ENCODE measurements around the gene CHP1. TPM values are rescaled to one million over a fixed set of nuclear protein-coding genes. Genes with fewer than 3 reads are reported as not detected.

The CHP1 gene
- total RNA-seq, 4 donors from 2014 or later = 102 to 127 (median 112) TPM

- WGBS, 2 donors (ENCODE audit: low coverage in 1 of 2) = 76 to 86% methylated on average over 2 to 7 of the region's 7 CpGs
- Histone ChIP-seq H3K9me3 (no peaks in the 10 kb centered on the region), H3K4me1 (no peaks in the 10 kb centered on the region), H3K36me3 (no peaks in the 10 kb centered on the region), H3K4me3 (no peak overlapping the region), H3K27me3 (peaks cover 10% of the 10 kb centered on the region), H3K27ac (no peak overlapping the region)
- no peak for TF ChIP-seq POLR2A (IDR thresholded peaks at IDR 0.05)
- no peak for TF ChIP-seq POLR2AphosphoS5 (IDR thresholded peaks at IDR 0.05)
- no peak for TF ChIP-seq CTCF (IDR thresholded peaks at IDR 0.05)
- TF ChIP-seq EP300 (IDR thresholded peaks at IDR 0.05) = no peak
- no peak for ATAC-seq
These were observed 27.7 kb upstream of the CHP1 start for GRCh38 chr15:41203395-41203794.

- no peaks in the 10 kb centered on the region for H3K4me1 ChIP-seq
- no peaks in the 10 kb centered on the region for H3K9me3 ChIP-seq
- no peak for TF ChIP-seq POLR2AphosphoS5 (IDR thresholded peaks at IDR 0.05)
- no peak for TF ChIP-seq EP300 (IDR thresholded peaks at IDR 0.05)
- TF ChIP-seq CTCF (IDR thresholded peaks at IDR 0.05) = no peak
- TF ChIP-seq POLR2A (IDR thresholded peaks at IDR 0.05) = no peak
- H3K27me3 ChIP-seq = peaks cover 10% of the 10 kb centered on the region
- no peaks in the 10 kb centered on the region for H3K36me3 ChIP-seq
- H3K4me3 ChIP-seq = no peak overlapping the region
- no peak overlapping the region for H3K27ac ChIP-seq
- no peak for ATAC-seq
- 54 to 86% methylated on average over 2 to 3 of the region's 3 CpGs for WGBS, 2 donors (ENCODE audit: low coverage in 1 of 2)
These were observed 25.8 kb upstream of the CHP1 start for GRCh38 chr15:41205315-41205714.

- no peaks in the 10 kb centered on the region for H3K4me1 ChIP-seq
- H3K27me3 ChIP-seq = peaks cover 14% of the 10 kb centered on the region
- no peaks in the 10 kb centered on the region for H3K36me3 ChIP-seq
- H3K9me3 ChIP-seq = no peaks in the 10 kb centered on the region
- no peak overlapping the region for H3K27ac ChIP-seq
- WGBS, 2 donors (ENCODE audit: low coverage in 1 of 2) = 38 to 80% methylated on average over 1 to 2 of the region's 5 CpGs
- ATAC-seq = no peak
- TF ChIP-seq EP300 (IDR thresholded peaks at IDR 0.05) (no peak), POLR2A (IDR thresholded peaks at IDR 0.05) (no peak), POLR2AphosphoS5 (IDR thresholded peaks at IDR 0.05) (no peak), CTCF (IDR thresholded peaks at IDR 0.05) (no peak)
- H3K4me3 ChIP-seq = no peak overlapping the region
These were observed 23.2 kb upstream of the CHP1 start for GRCh38 chr15:41207687-41208448.

GRCh38 chr15:41215708-41216107 is 15.4 kb upstream of the CHP1 start:
- WGBS, 2 donors (ENCODE audit: low coverage in 1 of 2) = 46 to 64% methylated on average over 2 of the region's 2 CpGs
- no peak overlapping the region for H3K4me3 ChIP-seq
- peaks cover 47% of the 10 kb centered on the region for H3K27me3 ChIP-seq
- H3K4me1 ChIP-seq = no peaks in the 10 kb centered on the region
- H3K9me3 ChIP-seq = no peaks in the 10 kb centered on the region
- no peak for ATAC-seq
- no peak for TF ChIP-seq CTCF (IDR thresholded peaks at IDR 0.05)
- no peak for TF ChIP-seq POLR2AphosphoS5 (IDR thresholded peaks at IDR 0.05)
- no peak for TF ChIP-seq EP300 (IDR thresholded peaks at IDR 0.05)
- TF ChIP-seq POLR2A (IDR thresholded peaks at IDR 0.05) = no peak
- H3K36me3 ChIP-seq = no peaks in the 10 kb centered on the region
- H3K27ac ChIP-seq = no peak overlapping the region

GRCh38 chr15:41218851-41219250 is 12.2 kb upstream of the CHP1 start:
- no peak overlapping the region for H3K4me3 ChIP-seq
- no peak for ATAC-seq
- WGBS, 2 donors (ENCODE audit: low coverage in 1 of 2) = 33 to 78% methylated on average over 1 of the region's 1 CpG
- no peaks in the 10 kb centered on the region for H3K36me3 ChIP-seq
- TF ChIP-seq EP300 (IDR thresholded peaks at IDR 0.05) (no peak), POLR2AphosphoS5 (IDR thresholded peaks at IDR 0.05) (no peak), CTCF (IDR thresholded peaks at IDR 0.05) (no peak), POLR2A (IDR thresholded peaks at IDR 0.05) (no peak)
- peaks cover 46% of the 10 kb centered on the region for H3K27me3 ChIP-seq
- no peaks in the 10 kb centered on the region for H3K4me1 ChIP-seq
- no peaks in the 10 kb centered on the region for H3K9me3 ChIP-seq
- H3K27ac ChIP-seq = no peak overlapping the region
